GM11168 (cell line): ENCODE results near the gene COTL1.
"Not testable (repeated sequence)": the region's sequence is repeated elsewhere in the genome, so short reads cannot be mapped to it uniquely, and the experiment has no call there.

Experiments used
- in situ Hi-C: fragments of 300-500 bp; cut with MboI; formaldehyde crosslinking; loops from one replicate; pipeline ENCODE4 v1.12.0; 2022; ENCODE audit warnings: low sequenced_read_pairs; ENCODE audit not compliant: unreplicated experiment

COTL1 gene

GRCh38 chr16:84561291-84561690 is 56.6 kb downstream of the COTL1 start:
- in situ Hi-C loops = no loop called here

- in situ Hi-C loops = no loop called here
These were observed 57.6 kb downstream of the COTL1 start for GRCh38 chr16:84560269-84560668.

GRCh38 chr16:84559311-84559932 is 58.5 kb downstream of the COTL1 start:
- in situ Hi-C loops = no loop called here

- in situ Hi-C loops = not testable (repeated sequence)
These were observed 59.0 kb downstream of the COTL1 start for GRCh38 chr16:84558850-84559249.

GRCh38 chr16:84557504-84557903 is 60.4 kb downstream of the COTL1 start:
- in situ Hi-C loops = no loop called here

- in situ Hi-C loops = no loop called here
These were observed 60.8 kb downstream of the COTL1 start for GRCh38 chr16:84557059-84557458.

GRCh38 chr16:84555418-84556196 is 62.3 kb downstream of the COTL1 start:
- in situ Hi-C loops = no loop called here

GRCh38 chr16:84554627-84555328 is 63.1 kb downstream of the COTL1 start:
- in situ Hi-C loops = no loop called here

- in situ Hi-C loops = no loop called here
These were observed 63.9 kb downstream of the COTL1 start for GRCh38 chr16:84553873-84554399.

GRCh38 chr16:84552135-84552534 is 65.7 kb downstream of the COTL1 start:
- in situ Hi-C loops = no loop called here

- in situ Hi-C loops = no loop called here
These were observed 67.8 kb downstream of the COTL1 start for GRCh38 chr16:84550096-84550495.

- in situ Hi-C loops = no loop called here
These were observed 68.7 kb downstream of the COTL1 start for GRCh38 chr16:84548971-84549844.

GRCh38 chr16:84548508-84548907 is 69.4 kb downstream of the COTL1 start:
- in situ Hi-C loops = no loop called here

- in situ Hi-C loops = no loop called here
These were observed 70.3 kb downstream of the COTL1 start for GRCh38 chr16:84547546-84548061.

- in situ Hi-C loops = no loop called here
These were observed 71.0 kb downstream of the COTL1 start for GRCh38 chr16:84546669-84547545.

GRCh38 chr16:84545114-84545737 is 72.7 kb downstream of the COTL1 start:
- in situ Hi-C loops = no loop called here

- in situ Hi-C loops = no loop called here
These were observed 73.7 kb downstream of the COTL1 start for GRCh38 chr16:84544031-84544773.

- in situ Hi-C loops = no loop called here
These were observed 74.6 kb downstream of the COTL1 start for GRCh38 chr16:84543253-84543652.
